Activated CD4-positive, alpha-beta T cell treated with anti-CD3 and anti-CD28 coated beads, Interleukin-2, amount 50 U/mL, for 1 hour (primary cell): ENCODE data around the gene ASIC4.

Experiments used
- DNase-seq: peaks from one replicate; pipeline ENCODE4 v3.0.0-alpha.2; 2020

ASIC4 gene

GRCh38 chr2:219570924-219571310, 56.6 kb downstream of the ASIC4 start:
- no peak for DNase-seq

- no peak for DNase-seq
These were observed 57.3 kb downstream of the ASIC4 start, which contains the start of gene OBSL1 for GRCh38 chr2:219571311-219572236. Gene OBSL1 (minus strand): TSS chr2:219571539. CDS start chr2:219571232, 307 bp downstream.

GRCh38 chr2:219572237-219573001, 58.1 kb downstream of the ASIC4 start, which contains the start of gene INHA:
Gene INHA (plus strand): TSS chr2:219572310. CDS start chr2:219572375, 65 bp downstream.
- no peak for DNase-seq

GRCh38 chr2:219573166-219573565, 58.9 kb downstream of the ASIC4 start:
- DNase-seq, result no peak

GRCh38 chr2:219574484-219575311, 60.4 kb downstream of the ASIC4 start:
- DNase-seq, result no peak

- DNase-seq, result no peak
These were observed 61.6 kb downstream of the ASIC4 start for GRCh38 chr2:219575566-219576504.

GRCh38 chr2:219576505-219577388, 62.5 kb downstream of the ASIC4 start:
- no peak for DNase-seq

- DNase-seq, result no peak
These were observed 64.7 kb downstream of the ASIC4 start for GRCh38 chr2:219578811-219579613.

GRCh38 chr2:219581346-219581745, 67.1 kb downstream of the ASIC4 start:
- DNase-seq, result no peak
